IMR-90 (cell line): ENCODE results near the gene PCDHGA3.

Experiments used
- BHLHE40 ChIP-seq: fragments of 150-350 bp; IDR thresholded peaks from 2 replicates; pipeline ENCODE4 v1.6.1; 2016; ENCODE audit warnings: mild to moderate bottlenecking, low read depth, low read length
- CHD1 ChIP-seq: IDR thresholded peaks from 2 replicates; pipeline ENCODE4 v1.6.1; 2012; ENCODE audit warnings: low read depth, low read length, improper control_type of control experiment
- CTCF ChIP-seq: conservative IDR thresholded peaks from 2 replicates; pipeline ENCODE4 v1.5.1; 2012; ENCODE audit warnings: mild to moderate bottlenecking, low read depth, low read length, improper control_type of control experiment
- FOS ChIP-seq: fragments of 150-350 bp; IDR thresholded peaks from 2 replicates; pipeline ENCODE4 v1.6.1; 2016; ENCODE audit warnings: low read depth, low read length
- MAFK ChIP-seq: IDR thresholded peaks from 2 replicates; pipeline ENCODE4 v1.6.1; 2012; ENCODE audit warnings: low read depth, low read length, improper control_type of control experiment
- MAZ ChIP-seq: IDR thresholded peaks from 2 replicates; pipeline ENCODE4 v1.6.1; 2012; ENCODE audit warnings: low read depth, mild to moderate bottlenecking, low read length, improper control_type of control experiment, moderate library complexity, borderline replicate concordance
- NFE2L2 ChIP-seq: fragments of 150-350 bp; IDR thresholded peaks from 2 replicates; pipeline ENCODE4 v1.6.1; 2016; ENCODE audit warnings: low read depth, mild to moderate bottlenecking, low read length
- POLR2A ChIP-seq: IDR thresholded peaks from 2 replicates; pipeline ENCODE4 v1.6.1; 2012; ENCODE audit warnings: mild to moderate bottlenecking, low read depth, low read length
- RAD21 ChIP-seq: IDR thresholded peaks from 2 replicates; pipeline ENCODE4 v1.6.1; 2012; ENCODE audit warnings: low read length, improper control_type of control experiment
- RCOR1 ChIP-seq: IDR thresholded peaks from 2 replicates; pipeline ENCODE4 v1.6.1; 2012; ENCODE audit warnings: mild to moderate bottlenecking, low read length, improper control_type of control experiment; ENCODE audit not compliant: insufficient replicate concordance
- RFX5 ChIP-seq: IDR thresholded peaks from 2 replicates; pipeline ENCODE4 v1.8.0; 2012; ENCODE audit warnings: low read depth, mild to moderate bottlenecking, low read length, moderate library complexity
- SMC3 ChIP-seq: fragments of 150-350 bp; IDR thresholded peaks from 2 replicates; pipeline ENCODE4 v1.6.1; 2016; ENCODE audit warnings: low read depth, mild to moderate bottlenecking, antibody characterized with exemption, low read length, moderate library complexity
- TF ChIP-seq, protein P1 (sequence below): fragments of 150-350 bp; IDR thresholded peaks from 2 replicates; pipeline ENCODE4 v1.6.1; 2016; ENCODE audit warnings: low read depth, mild to moderate bottlenecking, low read length, moderate library complexity, borderline replicate concordance

- TF ChIP-seq CTCF (no peak), POLR2A (no peak), RAD21 (no peak), MAZ (no peak), SMC3 (no peak), BHLHE40 (no peak), RCOR1 (no peak), FOS (no peak), MAFK (no peak), NFE2L2 (no peak), CHD1 (no peak), RFX5 (no peak)
- TF ChIP-seq, protein P1, sequence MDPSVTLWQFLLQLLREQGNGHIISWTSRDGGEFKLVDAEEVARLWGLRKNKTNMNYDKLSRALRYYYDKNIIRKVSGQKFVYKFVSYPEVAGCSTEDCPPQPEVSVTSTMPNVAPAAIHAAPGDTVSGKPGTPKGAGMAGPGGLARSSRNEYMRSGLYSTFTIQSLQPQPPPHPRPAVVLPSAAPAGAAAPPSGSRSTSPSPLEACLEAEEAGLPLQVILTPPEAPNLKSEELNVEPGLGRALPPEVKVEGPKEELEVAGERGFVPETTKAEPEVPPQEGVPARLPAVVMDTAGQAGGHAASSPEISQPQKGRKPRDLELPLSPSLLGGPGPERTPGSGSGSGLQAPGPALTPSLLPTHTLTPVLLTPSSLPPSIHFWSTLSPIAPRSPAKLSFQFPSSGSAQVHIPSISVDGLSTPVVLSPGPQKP = no peak
Observed at GRCh38 chr5:141342773-141343172, 856 bp upstream of the PCDHGA3 start.
